Measurements from ENCODE around the gene CADM1.

DNA sequence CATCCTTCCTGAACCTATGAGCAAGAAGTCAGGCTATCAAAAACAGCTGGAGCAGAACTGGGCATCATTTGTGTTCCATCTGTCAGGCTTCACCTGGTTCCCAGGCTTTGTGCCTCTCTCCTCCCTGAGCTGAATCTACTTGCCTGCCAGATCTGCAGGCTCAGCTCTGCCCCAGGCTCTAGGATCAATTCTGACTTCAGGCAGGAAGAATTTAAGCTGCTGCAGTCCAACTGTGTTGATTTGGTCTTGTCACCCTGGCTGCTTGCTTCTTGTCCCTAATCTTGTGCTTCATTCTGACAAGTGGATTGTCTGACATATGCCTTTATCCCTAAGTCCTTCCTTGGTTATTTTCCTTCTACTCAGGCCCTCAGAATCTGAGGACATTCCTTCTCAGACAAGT is 31.6 kb upstream of the CADM1 start:
- TF ChIP-seq, protein P1, sequence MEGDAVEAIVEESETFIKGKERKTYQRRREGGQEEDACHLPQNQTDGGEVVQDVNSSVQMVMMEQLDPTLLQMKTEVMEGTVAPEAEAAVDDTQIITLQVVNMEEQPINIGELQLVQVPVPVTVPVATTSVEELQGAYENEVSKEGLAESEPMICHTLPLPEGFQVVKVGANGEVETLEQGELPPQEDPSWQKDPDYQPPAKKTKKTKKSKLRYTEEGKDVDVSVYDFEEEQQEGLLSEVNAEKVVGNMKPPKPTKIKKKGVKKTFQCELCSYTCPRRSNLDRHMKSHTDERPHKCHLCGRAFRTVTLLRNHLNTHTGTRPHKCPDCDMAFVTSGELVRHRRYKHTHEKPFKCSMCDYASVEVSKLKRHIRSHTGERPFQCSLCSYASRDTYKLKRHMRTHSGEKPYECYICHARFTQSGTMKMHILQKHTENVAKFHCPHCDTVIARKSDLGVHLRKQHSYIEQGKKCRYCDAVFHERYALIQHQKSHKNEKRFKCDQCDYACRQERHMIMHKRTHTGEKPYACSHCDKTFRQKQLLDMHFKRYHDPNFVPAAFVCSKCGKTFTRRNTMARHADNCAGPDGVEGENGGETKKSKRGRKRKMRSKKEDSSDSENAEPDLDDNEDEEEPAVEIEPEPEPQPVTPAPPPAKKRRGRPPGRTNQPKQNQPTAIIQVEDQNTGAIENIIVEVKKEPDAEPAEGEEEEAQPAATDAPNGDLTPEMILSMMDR (conservative IDR thresholded peaks at IDR 0.05; ENCODE audit: low read depth in 2 of 2), result no peak
- TF ChIP-seq EZH2 (IDR thresholded peaks at IDR 0.05; ENCODE audit: low read depth, unreplicated experiment) (no peak), POLR2AphosphoS5 (IDR thresholded peaks at IDR 0.05; ENCODE audit: low read depth) (no peak), JUNB (IDR thresholded peaks at IDR 0.05; ENCODE audit: unreplicated experiment) (no peak), NANOG (IDR thresholded peaks at IDR 0.05; ENCODE audit: borderline replicate concordance) (no peak), EZH2phosphoT487 (IDR thresholded peaks at IDR 0.05; ENCODE audit: unreplicated experiment) (no peak), CREB1 (CRISPR knock-in tag; IDR thresholded peaks at IDR 0.05; ENCODE audit: low read depth) (no peak), ZNF462 (CRISPR knock-in tag; IDR thresholded peaks at IDR 0.05) (no peak), ZNF114 (CRISPR knock-in tag; IDR thresholded peaks at IDR 0.05) (no peak), STAT1 (IDR thresholded peaks at IDR 0.05; ENCODE audit: unreplicated experiment) (no peak), ZNF331 (CRISPR knock-in tag; IDR thresholded peaks at IDR 0.05; ENCODE audit: low read depth) (no peak)
- TF ChIP-seq, protein P2, sequence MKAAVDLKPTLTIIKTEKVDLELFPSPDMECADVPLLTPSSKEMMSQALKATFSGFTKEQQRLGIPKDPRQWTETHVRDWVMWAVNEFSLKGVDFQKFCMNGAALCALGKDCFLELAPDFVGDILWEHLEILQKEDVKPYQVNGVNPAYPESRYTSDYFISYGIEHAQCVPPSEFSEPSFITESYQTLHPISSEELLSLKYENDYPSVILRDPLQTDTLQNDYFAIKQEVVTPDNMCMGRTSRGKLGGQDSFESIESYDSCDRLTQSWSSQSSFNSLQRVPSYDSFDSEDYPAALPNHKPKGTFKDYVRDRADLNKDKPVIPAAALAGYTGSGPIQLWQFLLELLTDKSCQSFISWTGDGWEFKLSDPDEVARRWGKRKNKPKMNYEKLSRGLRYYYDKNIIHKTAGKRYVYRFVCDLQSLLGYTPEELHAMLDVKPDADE (IDR thresholded peaks at IDR 0.05), result no peak
- TF ChIP-seq, protein P3, sequence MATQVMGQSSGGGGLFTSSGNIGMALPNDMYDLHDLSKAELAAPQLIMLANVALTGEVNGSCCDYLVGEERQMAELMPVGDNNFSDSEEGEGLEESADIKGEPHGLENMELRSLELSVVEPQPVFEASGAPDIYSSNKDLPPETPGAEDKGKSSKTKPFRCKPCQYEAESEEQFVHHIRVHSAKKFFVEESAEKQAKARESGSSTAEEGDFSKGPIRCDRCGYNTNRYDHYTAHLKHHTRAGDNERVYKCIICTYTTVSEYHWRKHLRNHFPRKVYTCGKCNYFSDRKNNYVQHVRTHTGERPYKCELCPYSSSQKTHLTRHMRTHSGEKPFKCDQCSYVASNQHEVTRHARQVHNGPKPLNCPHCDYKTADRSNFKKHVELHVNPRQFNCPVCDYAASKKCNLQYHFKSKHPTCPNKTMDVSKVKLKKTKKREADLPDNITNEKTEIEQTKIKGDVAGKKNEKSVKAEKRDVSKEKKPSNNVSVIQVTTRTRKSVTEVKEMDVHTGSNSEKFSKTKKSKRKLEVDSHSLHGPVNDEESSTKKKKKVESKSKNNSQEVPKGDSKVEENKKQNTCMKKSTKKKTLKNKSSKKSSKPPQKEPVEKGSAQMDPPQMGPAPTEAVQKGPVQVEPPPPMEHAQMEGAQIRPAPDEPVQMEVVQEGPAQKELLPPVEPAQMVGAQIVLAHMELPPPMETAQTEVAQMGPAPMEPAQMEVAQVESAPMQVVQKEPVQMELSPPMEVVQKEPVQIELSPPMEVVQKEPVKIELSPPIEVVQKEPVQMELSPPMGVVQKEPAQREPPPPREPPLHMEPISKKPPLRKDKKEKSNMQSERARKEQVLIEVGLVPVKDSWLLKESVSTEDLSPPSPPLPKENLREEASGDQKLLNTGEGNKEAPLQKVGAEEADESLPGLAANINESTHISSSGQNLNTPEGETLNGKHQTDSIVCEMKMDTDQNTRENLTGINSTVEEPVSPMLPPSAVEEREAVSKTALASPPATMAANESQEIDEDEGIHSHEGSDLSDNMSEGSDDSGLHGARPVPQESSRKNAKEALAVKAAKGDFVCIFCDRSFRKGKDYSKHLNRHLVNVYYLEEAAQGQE (IDR thresholded peaks at IDR 0.05; ENCODE audit: unreplicated experiment), result no peak
